Measurements from ENCODE around the gene NRG2.

GRCh38 chr5:139980765-139981164, 62.3 kb downstream of the NRG2 start:
- TF ChIP-seq, protein P1, sequence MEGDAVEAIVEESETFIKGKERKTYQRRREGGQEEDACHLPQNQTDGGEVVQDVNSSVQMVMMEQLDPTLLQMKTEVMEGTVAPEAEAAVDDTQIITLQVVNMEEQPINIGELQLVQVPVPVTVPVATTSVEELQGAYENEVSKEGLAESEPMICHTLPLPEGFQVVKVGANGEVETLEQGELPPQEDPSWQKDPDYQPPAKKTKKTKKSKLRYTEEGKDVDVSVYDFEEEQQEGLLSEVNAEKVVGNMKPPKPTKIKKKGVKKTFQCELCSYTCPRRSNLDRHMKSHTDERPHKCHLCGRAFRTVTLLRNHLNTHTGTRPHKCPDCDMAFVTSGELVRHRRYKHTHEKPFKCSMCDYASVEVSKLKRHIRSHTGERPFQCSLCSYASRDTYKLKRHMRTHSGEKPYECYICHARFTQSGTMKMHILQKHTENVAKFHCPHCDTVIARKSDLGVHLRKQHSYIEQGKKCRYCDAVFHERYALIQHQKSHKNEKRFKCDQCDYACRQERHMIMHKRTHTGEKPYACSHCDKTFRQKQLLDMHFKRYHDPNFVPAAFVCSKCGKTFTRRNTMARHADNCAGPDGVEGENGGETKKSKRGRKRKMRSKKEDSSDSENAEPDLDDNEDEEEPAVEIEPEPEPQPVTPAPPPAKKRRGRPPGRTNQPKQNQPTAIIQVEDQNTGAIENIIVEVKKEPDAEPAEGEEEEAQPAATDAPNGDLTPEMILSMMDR (IDR thresholded peaks at IDR 0.05) = no peak
- no peak for TF ChIP-seq POLR2A (IDR thresholded peaks at IDR 0.05)

Measured in uterus (tissue), 2 donors.